OCI-LY3 (cell line): Measurements from ENCODE around the gene SALL2.

Experiments
- CTCF ChIP-seq: fragments of 200-600, 300-600 bp; sonication (generic); IDR thresholded peaks from 2 replicates; pipeline ENCODE4 v1.5.1; 2014; ENCODE audit warnings: antibody characterized with exemption, low read length, low read depth
- EZH2phosphoT487 ChIP-seq: fragments of 200-600 bp; shearing (Covaris generic); IDR thresholded peaks from 2 replicates; pipeline ENCODE4 v1.6.1; 2018; ENCODE audit warnings: antibody characterized with exemption, mixed run types, low read depth

- TF ChIP-seq CTCF (peak; percentile 84), EZH2phosphoT487 (no peak)
These were observed 31.1 kb upstream of the SALL2 start for GRCh38 chr14:21557084-21557901.
